ENCODE measurements around the gene NRCAM.

GRCh38 chr7:108385834-108386422, 70.3 kb downstream of the NRCAM start:
- TF ChIP-seq, protein P1, sequence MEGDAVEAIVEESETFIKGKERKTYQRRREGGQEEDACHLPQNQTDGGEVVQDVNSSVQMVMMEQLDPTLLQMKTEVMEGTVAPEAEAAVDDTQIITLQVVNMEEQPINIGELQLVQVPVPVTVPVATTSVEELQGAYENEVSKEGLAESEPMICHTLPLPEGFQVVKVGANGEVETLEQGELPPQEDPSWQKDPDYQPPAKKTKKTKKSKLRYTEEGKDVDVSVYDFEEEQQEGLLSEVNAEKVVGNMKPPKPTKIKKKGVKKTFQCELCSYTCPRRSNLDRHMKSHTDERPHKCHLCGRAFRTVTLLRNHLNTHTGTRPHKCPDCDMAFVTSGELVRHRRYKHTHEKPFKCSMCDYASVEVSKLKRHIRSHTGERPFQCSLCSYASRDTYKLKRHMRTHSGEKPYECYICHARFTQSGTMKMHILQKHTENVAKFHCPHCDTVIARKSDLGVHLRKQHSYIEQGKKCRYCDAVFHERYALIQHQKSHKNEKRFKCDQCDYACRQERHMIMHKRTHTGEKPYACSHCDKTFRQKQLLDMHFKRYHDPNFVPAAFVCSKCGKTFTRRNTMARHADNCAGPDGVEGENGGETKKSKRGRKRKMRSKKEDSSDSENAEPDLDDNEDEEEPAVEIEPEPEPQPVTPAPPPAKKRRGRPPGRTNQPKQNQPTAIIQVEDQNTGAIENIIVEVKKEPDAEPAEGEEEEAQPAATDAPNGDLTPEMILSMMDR (CRISPR knock-in tag; IDR thresholded peaks at IDR 0.05) = no peak
- TF ChIP-seq, protein P2, sequence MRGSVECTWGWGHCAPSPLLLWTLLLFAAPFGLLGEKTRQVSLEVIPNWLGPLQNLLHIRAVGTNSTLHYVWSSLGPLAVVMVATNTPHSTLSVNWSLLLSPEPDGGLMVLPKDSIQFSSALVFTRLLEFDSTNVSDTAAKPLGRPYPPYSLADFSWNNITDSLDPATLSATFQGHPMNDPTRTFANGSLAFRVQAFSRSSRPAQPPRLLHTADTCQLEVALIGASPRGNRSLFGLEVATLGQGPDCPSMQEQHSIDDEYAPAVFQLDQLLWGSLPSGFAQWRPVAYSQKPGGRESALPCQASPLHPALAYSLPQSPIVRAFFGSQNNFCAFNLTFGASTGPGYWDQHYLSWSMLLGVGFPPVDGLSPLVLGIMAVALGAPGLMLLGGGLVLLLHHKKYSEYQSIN (CRISPR knock-in tag; IDR thresholded peaks at IDR 0.05; ENCODE audit: borderline replicate concordance) = no peak
- TF ChIP-seq MAX (IDR thresholded peaks at IDR 0.05) = no peak
- no peak for TF ChIP-seq BHLHE40 (IDR thresholded peaks at IDR 0.05; ENCODE audit: low read length)

All from HepG2 (cell line).